GM12892 (cell line): ENCODE measurements around the gene IGF2BP3.

Source experiments
- POLR2A ChIP-seq: IDR thresholded peaks from 2 replicates; pipeline ENCODE4 v1.6.1; 2011; ENCODE audit warnings: low read depth, low read length, control low read depth
- POLR2AphosphoS5 ChIP-seq: IDR thresholded peaks from 2 replicates; pipeline ENCODE4 v1.6.1; 2011; ENCODE audit warnings: low read depth, low read length, control low read depth
- TAF1 ChIP-seq: IDR thresholded peaks from 2 replicates; pipeline ENCODE4 v1.6.1; 2011; ENCODE audit warnings: low read depth, mild to moderate bottlenecking, control low read depth, low read length, borderline replicate concordance

- TF ChIP-seq POLR2A (no peak), TAF1 (no peak), POLR2AphosphoS5 (no peak)
Measured at GRCh38 chr7:23438171-23438570, 32.1 kb downstream of the IGF2BP3 start.
